DND-41 (cell line): ENCODE data around the gene BNC1.

Experiments
- ATAC-seq: fragments of 200-7000 bp; cut with Tn5 transposase; 3 replicates; pipeline ENCODE4 v1.9.1; 2021; ENCODE audit warnings: low read depth; ENCODE audit not compliant: insufficient read depth
- DNase-seq: peaks from one replicate; pipeline ENCODE4 v3.0.0-alpha.2; 2020
- H2AFZ ChIP-seq: 2 replicates; pipeline ENCODE4 v1.6.0; 2012; ENCODE audit warnings: low read depth, low read length
- H3K27ac ChIP-seq: 2 replicates; pipeline ENCODE4 v1.5.1; 2012; ENCODE audit warnings: low read length, inconsistent platforms
- H3K27me3 ChIP-seq: fragments of 200-600 bp; sonication (generic); 2 replicates; pipeline ENCODE4 v1.6.0; 2012; ENCODE audit warnings: low read length, mild to moderate bottlenecking, inconsistent platforms; ENCODE audit not compliant: insufficient read depth, poor library complexity
- H3K36me3 ChIP-seq: 2 replicates; pipeline ENCODE4 v1.5.1; 2012; ENCODE audit warnings: low read length, inconsistent platforms; ENCODE audit not compliant: insufficient read depth
- H3K4me1 ChIP-seq: 2 replicates; pipeline ENCODE4 v1.5.1; 2012; ENCODE audit warnings: mild to moderate bottlenecking, low read length; ENCODE audit not compliant: insufficient read depth
- H3K4me2 ChIP-seq: 2 replicates; pipeline ENCODE4 v1.6.0; 2012; ENCODE audit warnings: mild to moderate bottlenecking, moderate library complexity, low read length, inconsistent platforms; ENCODE audit not compliant: insufficient read depth
- H3K4me3 ChIP-seq, 2 experiments: fragments of 200-600 bp in 1 of 2; shearing (Covaris generic) in 1 of 2; 2 replicates each; pipeline ENCODE4 v1.5.1; 2012 to 2016; ENCODE audit warnings: inconsistent platforms in 2 of 2, low read length in 2 of 2, mild to moderate bottlenecking in 2 of 2, low read depth in 1 of 2, moderate library complexity in 1 of 2
- H3K79me2 ChIP-seq: 2 replicates; pipeline ENCODE4 v1.6.0; 2012; ENCODE audit warnings: low read length, inconsistent platforms; ENCODE audit not compliant: insufficient read depth
- H3K9ac ChIP-seq: 2 replicates; pipeline ENCODE4 v1.6.0; 2012; ENCODE audit warnings: low read depth, mild to moderate bottlenecking, inconsistent platforms, low read length, moderate library complexity
- H3K9me3 ChIP-seq: 2 replicates; pipeline ENCODE4 v1.5.1; 2012; ENCODE audit warnings: low read length, moderate library complexity, mild to moderate bottlenecking, inconsistent platforms; ENCODE audit not compliant: insufficient read depth, severe bottlenecking
- H4K20me1 ChIP-seq: 2 replicates; pipeline ENCODE4 v1.6.0; 2012; ENCODE audit warnings: low read length; ENCODE audit not compliant: insufficient read depth
- EZH2 ChIP-seq: IDR thresholded peaks from 3 replicates; pipeline ENCODE4 v1.6.1; 2012; ENCODE audit warnings: borderline replicate concordance, low read depth, mild to moderate bottlenecking, moderate library complexity, low read length, inconsistent platforms; ENCODE audit not compliant: severe bottlenecking
- TF ChIP-seq, protein P1 (sequence below): IDR thresholded peaks from 2 replicates; pipeline ENCODE4 v1.5.1; 2012; ENCODE audit warnings: borderline replicate concordance, low read length, moderate library complexity, mild to moderate bottlenecking; ENCODE audit not compliant: poor library complexity, severe bottlenecking; ENCODE audit errors: extremely low read depth

Gene BNC1

DNA sequence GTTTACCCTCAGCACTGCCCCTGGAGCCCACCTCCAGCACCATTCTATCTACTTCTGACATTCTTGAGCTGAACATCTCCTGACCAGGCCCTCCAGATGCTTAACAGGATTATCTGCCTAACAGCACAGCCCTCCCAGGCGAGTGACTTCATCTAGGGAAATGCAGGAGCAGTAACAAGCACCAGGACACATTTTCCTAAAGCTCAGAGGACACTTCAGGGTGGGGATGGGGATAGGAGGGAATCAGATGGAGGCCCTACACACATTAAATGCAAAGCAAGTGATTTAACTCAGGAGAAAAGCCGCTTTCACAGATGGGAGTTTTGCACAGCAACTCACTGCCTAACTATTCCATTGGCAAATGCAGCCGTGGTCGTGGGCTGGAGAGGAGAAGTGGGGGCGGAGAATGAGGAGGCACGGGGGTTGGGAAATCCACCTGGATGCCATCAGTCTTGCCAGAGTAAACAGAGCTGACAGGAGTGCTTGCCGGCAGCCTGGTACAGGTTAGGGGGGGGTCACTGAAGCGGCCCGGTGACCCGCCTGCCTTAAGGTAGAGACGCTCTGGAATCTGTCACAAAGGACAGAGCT is 21.3 kb upstream of the BNC1 start:
- Histone ChIP-seq H3K36me3 (no peaks in the 10 kb centered on the region), H3K4me1 (no peaks in the 10 kb centered on the region), H3K9ac (no peak overlapping the region), H3K27ac (no peak overlapping the region), H2AFZ (no peak overlapping the region), H3K4me2 (no peak overlapping the region), H3K27me3 (no peaks in the 10 kb centered on the region), H4K20me1 (no peaks in the 10 kb centered on the region), H3K79me2 (no peaks in the 10 kb centered on the region), H3K9me3 (no peaks in the 10 kb centered on the region), H3K4me3 (no peak overlapping the region)
- DNase-seq (no peak), ATAC-seq (no peak)
- TF ChIP-seq, protein P1, sequence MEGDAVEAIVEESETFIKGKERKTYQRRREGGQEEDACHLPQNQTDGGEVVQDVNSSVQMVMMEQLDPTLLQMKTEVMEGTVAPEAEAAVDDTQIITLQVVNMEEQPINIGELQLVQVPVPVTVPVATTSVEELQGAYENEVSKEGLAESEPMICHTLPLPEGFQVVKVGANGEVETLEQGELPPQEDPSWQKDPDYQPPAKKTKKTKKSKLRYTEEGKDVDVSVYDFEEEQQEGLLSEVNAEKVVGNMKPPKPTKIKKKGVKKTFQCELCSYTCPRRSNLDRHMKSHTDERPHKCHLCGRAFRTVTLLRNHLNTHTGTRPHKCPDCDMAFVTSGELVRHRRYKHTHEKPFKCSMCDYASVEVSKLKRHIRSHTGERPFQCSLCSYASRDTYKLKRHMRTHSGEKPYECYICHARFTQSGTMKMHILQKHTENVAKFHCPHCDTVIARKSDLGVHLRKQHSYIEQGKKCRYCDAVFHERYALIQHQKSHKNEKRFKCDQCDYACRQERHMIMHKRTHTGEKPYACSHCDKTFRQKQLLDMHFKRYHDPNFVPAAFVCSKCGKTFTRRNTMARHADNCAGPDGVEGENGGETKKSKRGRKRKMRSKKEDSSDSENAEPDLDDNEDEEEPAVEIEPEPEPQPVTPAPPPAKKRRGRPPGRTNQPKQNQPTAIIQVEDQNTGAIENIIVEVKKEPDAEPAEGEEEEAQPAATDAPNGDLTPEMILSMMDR = no peak
- TF ChIP-seq EZH2 = no peak

DNA sequence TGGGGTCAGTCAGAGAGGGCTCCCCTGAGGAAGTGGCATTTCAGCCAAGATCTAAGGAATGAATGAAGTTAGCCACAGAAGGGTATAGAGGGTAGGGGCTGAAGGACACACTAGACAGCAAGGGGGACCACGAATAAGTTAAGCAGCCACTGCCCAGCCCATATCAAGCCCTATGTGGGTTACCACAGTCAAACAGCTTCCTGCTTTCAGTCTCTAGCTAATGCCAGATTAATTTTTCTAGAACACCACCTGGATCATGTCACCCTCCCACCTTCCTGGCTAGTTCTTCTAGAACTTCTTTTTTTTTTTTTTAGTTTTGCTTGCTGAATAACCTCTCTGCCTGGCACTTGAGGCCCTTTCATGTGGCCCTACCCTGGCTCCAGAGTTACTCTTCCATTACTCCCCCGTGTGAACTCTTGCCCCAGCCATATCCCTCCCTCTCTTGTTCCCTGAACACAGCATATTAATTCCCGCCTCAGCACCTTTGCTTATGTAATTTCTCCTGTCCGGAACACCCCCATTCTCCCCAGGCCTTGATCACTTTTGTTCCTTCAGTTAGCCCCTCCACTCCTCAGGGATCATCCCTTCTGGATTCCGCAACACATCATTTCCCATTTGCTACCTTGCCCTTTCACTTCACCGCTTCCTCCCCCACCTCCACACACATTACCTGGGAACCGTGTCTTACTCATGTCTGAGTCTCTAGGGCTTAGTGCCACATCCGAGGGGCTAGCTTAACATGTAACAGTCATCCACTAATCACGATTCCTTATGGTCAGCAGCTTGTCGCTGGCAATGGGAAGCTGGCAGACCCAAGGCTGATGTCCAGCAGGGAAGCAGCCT is 20.6 kb upstream of the BNC1 start:
- Histone ChIP-seq H3K4me1 (no peaks in the 10 kb centered on the region), H3K27ac (no peak overlapping the region), H3K79me2 (no peaks in the 10 kb centered on the region), H3K4me2 (no peak overlapping the region), H3K27me3 (no peaks in the 10 kb centered on the region), H3K4me3 (no peak overlapping the region), H3K36me3 (no peaks in the 10 kb centered on the region), H2AFZ (no peak overlapping the region), H3K9ac (no peak overlapping the region), H3K9me3 (no peaks in the 10 kb centered on the region), H4K20me1 (no peaks in the 10 kb centered on the region)
- DNase-seq (no peak), ATAC-seq (no peak)
- TF ChIP-seq, protein P1 = no peak
- no peak for TF ChIP-seq EZH2

DNA sequence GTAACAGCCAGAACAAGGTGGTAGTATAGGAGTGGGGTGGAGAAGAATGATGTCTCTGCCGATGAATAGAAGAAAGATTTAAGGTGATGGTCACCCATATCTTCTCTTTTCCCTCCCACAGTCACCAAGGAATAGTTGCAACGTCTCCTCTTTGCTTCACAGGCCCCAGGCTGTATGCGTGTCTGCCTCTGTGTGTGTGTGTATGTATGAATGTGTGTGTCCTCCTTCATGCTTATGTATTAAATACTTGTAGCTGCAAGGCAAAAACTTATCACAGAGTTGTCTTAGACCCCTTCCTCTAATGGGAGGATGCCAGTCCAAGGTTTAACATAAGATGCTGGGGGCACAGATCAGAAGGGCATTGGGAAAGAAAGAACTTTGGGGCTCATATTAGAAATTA is 19.1 kb upstream of the BNC1 start:
- no peak overlapping the region for H2AFZ ChIP-seq
- H3K79me2 ChIP-seq = no peaks in the 10 kb centered on the region
- no peak overlapping the region for H3K27ac ChIP-seq
- H3K27me3 ChIP-seq = peaks cover 2% of the 10 kb centered on the region
- ATAC-seq (no peak), DNase-seq (no peak)
- H4K20me1 ChIP-seq = no peaks in the 10 kb centered on the region
- H3K9me3 ChIP-seq = no peaks in the 10 kb centered on the region
- no peak overlapping the region for H3K4me3 ChIP-seq
- H3K4me2 ChIP-seq = no peak overlapping the region
- H3K36me3 ChIP-seq = no peaks in the 10 kb centered on the region
- H3K4me1 ChIP-seq = no peaks in the 10 kb centered on the region
- TF ChIP-seq, protein P1 = no peak
- no peak for TF ChIP-seq EZH2
- H3K9ac ChIP-seq = no peak overlapping the region
